ENCODE measurements around the gene GSTA2. TPM values are rescaled to one million over a fixed set of nuclear protein-coding genes. Genes with fewer than 3 reads are reported as not detected.

GSTA2 gene
- polyA plus RNA-seq, 3 donors from 2014 or later = not detected

Other genes with a start within 250 kb of the GSTA2 start
- gene TRAM2, start 186.4 kb downstream of the GSTA2 start, polyA plus RNA-seq = 1 to 10 TPM; 1.7 to 7.0 (median 4.4) TPM
- 10 to 100 TPM; 15.7 to 23.5 (median 15.9) TPM for gene TMEM14A, start 92.4 kb downstream of the GSTA2 start, polyA plus RNA-seq
- not detected for gene GSTA1, start 40.3 kb upstream of the GSTA2 start, polyA plus RNA-seq
- gene GSTA5, start 77.3 kb upstream of the GSTA2 start, polyA plus RNA-seq = not detected
- gene GSTA3, start 146.2 kb upstream of the GSTA2 start, polyA plus RNA-seq = not detected
- 1 to 10 TPM in 2 of 3 donors, not detected in 1; 5.3 to 6.4 TPM for gene GSTA4, start 231.8 kb upstream of the GSTA2 start, polyA plus RNA-seq